GM19438 (cell line): ENCODE measurements around the gene ADGRD2.

ENCODE experiments used
- ATAC-seq: cut with Tn5 transposase; IDR thresholded peaks from one replicate; pipeline ENCODE4 v1.9.1; 2021; ENCODE audit warnings: low read depth; ENCODE audit not compliant: unreplicated experiment

Gene ADGRD2

DNA sequence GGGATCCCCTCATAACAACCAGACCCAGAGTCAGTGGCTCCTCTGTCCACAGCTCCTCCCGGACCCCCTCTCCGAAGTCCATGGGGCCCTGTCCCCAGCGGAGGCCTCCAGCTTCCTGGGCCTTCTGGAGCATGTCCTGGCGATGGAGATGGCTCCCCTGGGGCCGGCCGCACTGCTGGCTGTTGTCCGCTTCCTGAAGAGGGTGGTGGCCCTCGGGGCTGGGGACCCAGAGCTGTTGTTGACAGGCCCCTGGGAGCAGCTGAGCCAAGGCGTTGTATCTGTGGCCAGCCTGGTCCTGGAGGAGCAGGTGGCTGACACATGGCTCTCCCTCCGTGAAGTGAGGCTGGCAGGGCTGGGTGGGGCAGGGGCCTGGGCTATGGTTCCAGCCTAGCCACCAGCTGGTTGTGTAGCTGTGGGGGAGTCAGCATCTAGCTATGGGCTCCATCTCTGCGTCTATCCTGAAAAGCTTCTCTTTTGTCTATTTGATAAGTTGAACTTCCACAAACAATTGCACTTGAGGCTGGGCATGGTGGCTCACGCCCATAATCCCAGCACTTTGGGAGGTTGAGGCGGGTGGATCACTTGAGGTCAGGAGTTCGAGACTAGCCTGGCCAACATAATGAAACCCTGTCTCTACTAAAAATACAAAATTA, 4.7 kb downstream of the ADGRD2 start:
- ATAC-seq: no peak

DNA sequence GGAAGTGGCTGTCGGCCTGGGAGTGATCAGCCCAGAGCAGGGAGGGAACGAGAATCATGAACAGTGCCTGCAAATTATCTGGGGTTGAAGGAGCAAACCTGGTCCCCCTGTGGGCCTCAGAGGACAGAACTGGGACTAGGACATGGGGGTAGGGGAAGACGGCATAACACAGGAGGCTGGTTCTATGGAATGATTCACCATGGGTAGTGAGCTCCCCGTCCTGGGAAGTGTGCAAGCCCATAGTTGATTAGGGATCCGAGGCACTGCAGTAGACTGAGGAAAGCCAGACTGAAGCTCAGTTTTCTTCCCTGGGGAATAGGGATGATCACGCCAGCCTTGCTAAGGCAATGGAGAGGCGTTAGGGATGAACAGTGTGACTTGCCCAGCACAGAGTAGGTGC, 5.6 kb downstream of the ADGRD2 start:
- ATAC-seq: no peak

DNA sequence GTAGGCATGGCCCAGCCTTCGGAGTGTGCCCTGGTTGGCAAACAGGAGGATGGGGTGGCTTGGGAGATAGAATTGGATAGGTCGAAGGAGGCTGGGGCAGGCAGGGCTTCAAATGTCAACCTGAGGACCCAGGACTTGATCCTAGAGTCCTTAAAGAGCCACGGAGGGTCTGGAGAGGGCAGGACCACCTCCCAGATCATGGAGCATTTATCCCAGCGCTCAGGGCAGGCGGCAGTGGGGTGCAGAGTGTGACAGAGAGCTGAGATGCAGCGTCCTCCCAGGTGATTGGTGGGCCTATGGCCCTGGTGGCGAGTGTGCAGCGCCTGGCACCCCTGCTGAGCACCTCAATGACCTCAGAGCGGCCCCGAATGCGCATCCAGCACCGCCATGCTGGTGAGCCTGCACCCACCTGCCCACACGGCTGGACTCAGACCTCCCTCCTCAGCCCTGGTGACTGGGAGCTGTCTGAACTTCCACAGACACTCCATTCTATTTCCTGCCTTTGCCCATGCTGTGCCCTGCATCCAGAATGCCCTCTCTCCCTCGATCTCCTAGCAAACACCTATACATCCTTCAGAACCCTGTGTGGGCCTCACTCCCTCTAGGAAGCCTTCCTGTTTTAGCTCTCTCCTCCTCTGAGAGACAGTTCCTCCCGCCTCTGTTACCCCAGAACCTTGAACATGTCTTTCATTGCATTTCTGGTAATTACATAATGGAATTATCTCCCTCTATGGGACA, 6.3 kb downstream of the ADGRD2 start:
- ATAC-seq: no peak

DNA sequence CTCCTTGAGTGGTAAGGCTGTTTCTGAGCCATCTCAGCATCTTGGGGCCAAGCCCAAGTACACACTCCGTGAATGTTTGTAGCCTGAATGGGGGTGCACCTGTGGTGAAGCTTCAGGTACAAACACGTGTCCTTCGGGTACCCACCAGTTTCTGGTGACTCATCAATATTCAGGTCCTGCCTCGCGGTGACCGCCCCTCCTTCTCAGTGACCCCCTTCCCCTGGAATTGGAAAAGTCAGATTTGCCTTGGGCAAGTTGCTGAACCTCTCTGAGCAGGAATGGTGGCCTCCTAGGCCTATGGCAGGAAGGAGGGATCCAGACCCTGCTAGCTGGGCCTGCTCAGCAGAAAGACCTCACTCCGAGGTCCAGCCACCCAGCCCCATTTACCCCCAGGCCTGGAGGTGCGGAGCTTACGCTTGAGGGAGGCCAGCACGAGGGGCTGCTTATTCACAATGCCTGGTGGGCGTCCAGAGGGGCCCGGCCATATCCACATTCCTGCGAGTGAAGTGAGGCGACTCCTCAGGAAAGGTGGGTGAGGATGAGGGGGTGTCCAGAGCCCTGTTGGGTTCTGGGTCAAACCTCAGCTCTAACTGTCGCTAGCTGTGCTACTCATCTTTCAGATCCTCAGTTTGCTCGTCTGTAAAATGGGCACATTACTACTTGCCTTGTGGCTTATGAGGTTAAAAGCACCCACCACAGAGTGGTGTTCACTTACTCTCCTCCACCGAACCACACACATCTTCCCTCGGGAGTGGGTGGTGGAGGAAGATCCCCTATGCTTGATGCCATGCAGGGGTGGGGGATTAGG, 7.0 kb downstream of the ADGRD2 start:
- ATAC-seq: no peak

DNA sequence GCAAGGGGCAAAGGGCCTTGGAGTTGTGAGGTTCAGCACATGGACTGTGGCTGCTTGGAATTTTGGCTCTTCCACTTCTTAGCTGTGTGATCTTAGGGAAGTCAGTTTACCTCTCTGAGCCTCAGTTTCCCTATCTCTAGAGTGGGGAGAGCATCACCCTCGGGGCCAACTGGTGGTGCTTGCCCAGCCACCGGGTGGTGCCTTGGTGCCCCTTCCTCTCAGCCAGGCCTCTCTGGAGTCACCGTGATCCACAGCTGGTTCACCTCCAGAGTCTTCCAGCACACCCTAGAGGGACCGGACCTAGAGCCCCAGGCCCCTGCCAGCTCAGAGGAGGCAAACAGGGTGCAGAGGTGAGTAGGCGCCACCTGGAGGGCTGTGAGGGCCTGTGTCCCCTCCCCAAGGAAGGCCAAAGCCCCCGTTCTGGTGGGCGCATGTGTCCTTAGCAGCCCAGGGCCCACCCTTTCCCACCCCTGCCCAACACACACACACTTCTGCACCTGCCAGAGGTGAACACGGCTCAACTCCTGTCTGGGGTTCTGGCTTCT, 7.7 kb downstream of the ADGRD2 start:
- ATAC-seq: no peak

DNA sequence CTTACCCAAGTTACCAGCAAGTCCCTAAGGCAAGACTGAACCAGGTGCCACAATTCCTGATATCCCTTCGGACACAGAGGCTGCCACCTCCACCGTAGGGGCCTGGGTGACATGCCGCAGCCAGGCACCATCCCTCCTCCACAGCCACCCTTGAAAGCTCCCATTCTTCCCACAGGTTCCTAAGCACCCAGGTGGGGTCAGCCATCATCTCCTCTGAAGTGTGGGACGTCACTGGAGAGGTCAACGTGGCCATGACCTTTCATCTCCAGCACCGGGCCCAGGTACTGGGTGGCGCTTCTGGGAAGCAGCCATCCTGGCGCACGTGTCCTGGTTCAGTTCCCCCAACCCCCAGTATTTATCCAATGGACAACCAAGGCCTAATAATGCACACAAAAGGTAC, 8.2 kb downstream of the ADGRD2 start:
- ATAC-seq: no peak

DNA sequence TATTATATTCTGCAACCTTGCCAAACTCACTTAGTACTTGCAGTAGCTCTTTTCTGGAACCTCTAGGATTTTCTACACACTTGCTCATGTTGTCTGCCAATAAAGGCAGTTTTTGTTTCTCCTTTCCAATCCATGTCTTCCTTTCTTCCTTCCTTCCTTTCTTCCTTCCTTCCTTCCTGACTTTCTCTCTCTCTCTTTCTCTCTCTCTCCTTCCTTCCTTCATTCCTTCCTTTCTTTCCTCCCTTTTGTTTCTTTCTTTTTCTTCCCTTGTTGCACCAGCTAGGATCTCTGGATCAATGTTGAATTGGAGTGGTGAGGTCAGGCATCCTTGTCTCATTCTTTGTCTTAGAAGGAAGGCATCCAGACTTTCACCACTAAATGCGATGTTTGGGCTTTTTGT, 12.5 kb downstream of the ADGRD2 start:
- ATAC-seq: no peak

DNA sequence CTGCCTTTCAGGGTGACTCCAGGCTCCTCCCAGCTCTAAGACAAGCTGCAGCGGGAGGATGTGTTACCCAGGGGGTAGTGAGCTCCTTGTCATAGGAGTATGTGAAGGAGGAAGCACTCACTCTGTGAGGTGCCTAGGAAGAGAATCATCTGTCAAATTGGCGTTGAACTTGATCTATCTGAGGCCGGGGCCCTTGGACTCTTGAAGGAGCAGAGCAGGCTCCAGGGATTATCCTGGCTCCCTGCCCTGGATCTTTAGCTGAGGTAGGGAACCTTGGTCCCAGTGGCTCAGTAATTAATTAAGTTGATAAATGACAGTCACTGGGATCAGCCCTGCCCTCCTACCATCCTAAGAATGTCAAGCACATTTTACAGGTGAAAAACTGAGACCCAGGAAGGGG, 15.5 kb downstream of the ADGRD2 start:
- no peak for ATAC-seq

DNA sequence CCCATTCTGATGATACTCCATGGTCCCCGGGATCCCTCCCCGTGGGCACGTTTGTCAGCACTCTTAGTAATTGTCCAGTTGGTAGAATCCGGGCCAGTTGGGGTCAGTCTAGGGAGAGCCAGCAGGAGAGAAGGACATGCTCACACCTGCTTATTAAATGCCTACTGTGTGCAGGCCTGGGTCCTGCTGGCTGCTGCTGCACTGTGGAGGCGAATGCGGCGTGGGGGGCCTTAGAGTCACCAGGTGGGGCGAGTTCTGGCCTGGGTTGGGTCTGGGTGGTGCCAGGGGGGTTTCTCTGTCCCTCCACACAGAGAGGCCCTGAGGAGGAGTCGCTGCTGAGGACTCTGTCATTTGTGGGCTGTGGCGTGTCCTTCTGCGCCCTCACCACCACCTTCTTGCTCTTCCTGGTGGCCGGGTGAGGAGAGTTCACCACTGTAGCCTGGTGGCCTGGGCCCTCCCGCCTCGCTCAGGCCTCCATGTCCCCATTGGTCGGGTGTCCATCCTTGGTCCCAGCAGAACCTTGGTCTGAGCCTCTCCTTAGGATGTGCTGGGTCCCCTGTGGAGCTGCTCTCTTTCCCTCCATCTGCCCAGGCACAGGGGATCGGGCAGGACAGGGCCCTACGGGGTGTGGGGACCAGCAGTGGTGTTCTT, 17.3 kb downstream of the ADGRD2 start:
- no peak for ATAC-seq

DNA sequence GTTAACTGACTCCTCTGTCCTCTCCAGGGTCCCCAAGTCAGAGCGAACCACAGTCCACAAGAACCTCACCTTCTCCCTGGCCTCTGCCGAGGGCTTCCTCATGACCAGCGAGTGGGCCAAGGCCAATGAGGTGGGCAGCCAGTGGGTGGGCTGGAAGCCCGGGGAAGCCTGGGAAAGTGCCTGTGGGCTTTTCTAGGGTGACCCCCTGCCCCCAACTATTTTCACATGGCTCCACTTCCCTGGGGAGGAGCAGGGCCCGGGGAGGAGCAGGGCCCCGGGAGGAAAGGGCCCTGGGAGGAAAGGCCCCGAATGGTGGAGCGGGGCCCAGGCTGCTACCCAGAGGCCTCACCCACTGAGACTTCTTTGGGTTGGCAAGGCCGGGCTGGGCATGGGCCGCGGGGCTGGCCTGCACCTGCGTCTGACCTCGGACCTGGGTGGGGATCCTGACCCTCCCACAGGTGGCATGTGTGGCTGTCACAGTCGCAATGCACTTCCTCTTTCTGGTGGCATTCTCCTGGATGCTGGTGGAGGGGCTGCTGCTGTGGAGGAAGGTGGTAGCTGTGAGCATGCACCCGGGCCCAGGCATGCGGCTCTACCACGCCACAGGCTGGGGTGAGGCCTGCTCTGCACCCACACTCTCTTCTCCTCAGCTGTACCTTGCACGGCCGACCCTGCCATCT, 17.9 kb downstream of the ADGRD2 start:
- ATAC-seq: no peak

DNA sequence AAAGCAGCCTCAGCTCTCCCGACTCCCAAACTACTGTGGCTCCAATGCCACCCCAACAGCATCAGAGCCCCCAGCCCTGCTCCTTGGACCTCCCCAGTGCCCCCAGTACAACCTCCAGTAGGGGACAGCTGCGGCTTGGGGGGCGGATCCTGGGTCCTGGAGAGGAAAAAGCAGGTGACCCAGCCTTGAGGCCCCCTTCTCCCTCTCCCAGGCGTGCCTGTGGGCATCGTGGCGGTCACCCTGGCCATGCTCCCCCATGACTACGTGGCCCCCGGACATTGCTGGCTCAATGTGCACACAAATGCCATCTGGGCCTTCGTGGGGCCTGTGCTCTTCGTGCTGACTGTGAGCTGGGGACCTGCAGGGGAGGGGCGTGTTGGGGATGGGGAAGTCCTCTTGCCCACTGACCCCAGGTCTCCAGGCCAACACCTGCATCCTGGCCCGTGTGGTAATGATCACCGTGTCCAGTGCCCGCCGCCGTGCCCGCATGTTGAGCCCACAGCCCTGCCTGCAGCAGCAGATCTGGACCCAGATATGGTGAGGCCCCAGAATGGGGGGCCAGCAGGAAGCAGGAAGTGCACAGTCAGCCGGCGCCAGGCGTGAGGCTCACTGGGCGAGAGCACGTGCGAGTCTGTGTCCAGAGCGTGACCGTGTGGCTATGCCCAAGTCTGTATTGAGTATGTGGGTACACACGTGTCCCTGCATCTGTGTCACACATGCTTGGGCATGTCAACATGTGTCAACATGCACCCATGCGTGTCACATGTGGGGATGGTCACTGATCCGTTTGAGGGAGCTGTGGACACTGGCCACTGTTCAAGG, 19.0 kb downstream of the ADGRD2 start:
- no peak for ATAC-seq

DNA sequence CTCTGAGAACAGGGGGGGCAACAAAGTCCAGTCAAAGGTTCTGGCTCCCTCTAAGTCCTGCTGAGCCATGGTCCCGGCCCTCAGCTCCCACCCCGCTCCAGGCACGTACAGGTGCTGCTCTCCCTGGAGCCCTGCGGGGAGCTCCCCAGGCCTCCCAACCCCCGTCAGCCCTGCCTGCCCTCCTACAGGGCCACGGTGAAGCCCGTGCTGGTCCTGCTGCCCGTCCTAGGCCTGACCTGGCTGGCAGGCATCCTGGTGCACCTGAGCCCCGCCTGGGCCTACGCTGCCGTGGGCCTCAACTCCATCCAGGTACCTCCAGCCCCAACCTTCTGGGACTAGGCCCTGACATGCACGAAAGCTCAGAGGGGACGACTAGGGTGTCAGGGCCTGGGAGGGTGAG, 20.1 kb downstream of the ADGRD2 start:
- no peak for ATAC-seq

DNA sequence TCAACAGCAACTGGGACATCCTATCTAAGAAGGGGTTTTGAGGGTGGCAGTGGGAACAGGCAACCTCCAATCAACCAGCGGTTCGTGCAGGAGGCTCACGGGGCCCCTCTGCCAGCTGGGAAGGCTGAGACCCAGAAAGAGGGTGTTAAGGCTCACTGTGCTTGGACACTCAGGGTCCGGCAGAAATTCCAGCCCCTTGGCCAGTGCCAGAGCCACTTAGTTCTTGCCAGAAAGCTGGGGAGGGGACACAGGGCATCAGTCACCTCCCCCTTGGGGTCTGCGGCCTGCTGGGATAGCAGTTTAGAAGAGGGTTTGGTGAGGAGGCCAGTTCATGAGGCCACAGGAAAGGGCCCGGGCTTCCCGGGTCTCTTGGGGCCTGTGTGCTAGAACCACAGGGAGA, 20.5 kb downstream of the ADGRD2 start:
- no peak for ATAC-seq

DNA sequence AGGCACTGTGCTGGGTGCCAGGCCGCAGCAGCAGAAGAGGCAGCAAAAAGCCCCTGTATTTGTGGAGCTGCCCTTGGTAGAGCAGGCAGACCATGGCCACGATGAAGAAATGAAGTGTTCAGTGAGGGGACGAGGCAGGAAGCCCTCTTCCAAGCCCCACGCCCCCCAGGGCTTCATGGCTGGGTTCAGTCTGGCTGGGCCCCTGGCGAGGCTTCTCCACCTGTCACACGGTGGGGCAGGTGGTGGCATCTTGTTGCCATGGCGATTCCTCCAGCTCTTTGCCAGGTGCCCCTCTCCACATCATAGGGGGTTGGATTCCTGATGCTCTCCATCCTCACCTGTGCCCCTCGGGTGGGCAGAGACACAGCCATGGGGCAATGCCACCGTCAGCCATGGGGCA, 21.5 kb downstream of the ADGRD2 start:
- no peak for ATAC-seq

DNA sequence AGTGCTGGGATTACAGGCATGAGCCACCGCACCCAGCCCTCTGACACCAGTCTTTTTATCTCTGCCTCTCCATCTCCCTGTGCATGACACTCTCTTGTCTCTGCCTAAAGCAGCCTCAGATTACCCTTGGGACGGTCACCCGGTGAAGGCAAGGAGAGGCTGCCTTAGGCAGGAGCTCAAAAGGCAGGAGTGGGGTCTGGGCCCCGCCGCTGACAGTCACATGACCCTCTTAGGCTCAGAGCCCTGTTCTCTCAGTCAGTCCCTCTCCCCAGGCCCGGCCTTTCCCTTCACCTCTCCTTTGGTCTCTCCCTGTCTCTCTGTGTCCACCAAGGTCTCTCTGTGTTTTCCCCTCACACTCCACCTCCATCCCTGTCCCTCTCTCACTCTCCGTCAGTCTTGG, 22.5 kb downstream of the ADGRD2 start:
- ATAC-seq: no peak

DNA sequence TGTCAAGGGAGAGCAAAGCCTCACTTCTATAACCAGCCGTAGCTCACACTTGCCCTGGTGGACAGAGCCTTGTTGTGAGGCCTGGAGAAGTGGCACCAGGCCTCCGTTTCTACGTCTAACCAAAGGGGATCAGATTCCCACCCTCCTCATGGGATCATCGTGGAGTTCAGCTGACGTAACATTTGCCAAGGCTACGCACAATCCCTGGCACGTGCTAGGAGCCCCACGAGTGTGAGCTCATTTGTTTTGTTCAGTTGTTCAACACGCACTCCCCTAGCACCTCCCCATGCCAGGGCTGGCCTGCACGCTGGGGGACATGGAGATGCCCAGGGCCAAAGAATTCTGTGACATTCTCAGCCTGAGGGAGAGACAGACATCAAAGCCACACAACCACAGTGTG, 23.1 kb downstream of the ADGRD2 start:
- ATAC-seq: no peak

DNA sequence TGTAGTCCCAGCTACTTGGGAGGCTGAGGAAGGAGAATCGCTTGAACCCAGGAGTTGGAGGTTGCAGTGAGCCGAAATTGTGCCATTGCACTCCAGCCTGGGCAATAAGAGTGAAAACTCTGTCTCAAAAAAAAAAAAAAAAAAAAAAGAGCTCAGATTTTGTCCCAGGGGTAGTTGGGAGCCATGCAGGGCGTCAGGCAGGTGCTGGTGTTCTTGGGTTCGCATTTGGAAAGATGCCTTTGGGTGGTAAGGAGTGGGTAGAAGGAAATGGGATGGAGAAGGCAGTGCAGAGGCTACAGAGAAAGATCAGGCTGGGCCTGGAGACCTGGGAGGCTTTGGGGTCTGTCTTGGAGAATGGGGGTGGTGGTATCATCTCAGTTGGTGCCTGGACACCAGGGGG, 23.9 kb downstream of the ADGRD2 start:
- no peak for ATAC-seq

DNA sequence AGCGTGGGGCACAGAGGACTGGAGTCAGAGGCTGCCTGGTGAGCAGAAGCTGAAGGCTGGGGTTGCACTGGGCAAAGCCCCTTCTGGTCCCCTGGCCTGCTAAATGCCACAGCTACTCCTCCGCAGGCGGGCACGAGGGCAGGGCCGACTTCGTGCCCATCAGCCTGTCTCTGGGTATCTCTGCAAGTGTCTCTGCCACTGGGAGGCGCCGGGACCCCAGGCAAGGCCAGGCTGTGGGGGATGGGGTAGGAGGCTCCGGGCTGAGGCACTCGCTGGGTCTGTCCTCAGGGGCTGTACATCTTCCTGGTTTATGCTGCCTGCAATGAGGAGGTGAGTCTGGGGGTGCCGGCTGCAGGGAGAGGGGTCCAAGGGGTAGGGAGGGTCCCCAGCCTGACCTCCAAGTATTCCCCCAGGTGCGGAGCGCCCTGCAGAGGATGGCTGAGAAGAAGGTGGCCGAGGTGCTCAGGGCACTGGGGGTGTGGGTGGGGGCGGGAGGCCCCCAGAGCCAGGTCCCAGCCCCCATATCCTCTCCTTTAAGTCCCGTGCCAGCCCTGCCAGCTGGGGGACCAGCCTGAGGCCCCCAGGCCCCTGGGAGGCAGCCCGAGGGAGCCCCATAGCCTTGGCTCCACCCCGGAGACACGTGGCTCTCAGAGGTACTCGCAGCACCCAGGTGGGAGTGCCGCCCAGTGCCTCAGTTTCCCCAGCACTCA, 25.1 kb downstream of the ADGRD2 start:
- no peak for ATAC-seq
